Endodermal cell (in vitro differentiated cells): ENCODE results near the gene TIAM2. TPM values are rescaled to one million over a fixed set of nuclear protein-coding genes. Genes with fewer than 3 reads are reported as not detected.

Experiments used
- DNase-seq: peaks from one replicate; pipeline ENCODE4 v3.0.0-alpha.2; 2017
- H3K27ac ChIP-seq: 2 replicates; pipeline ENCODE4 v1.5.1; 2013; ENCODE audit warnings: mild to moderate bottlenecking, low read depth, low read length, moderate library complexity
- H3K27me3 ChIP-seq: 2 replicates; pipeline ENCODE4 v1.6.1; 2013; ENCODE audit warnings: mild to moderate bottlenecking, low read length, moderate library complexity; ENCODE audit not compliant: insufficient read depth, control insufficient read depth, poor library complexity, severe bottlenecking
- H3K36me3 ChIP-seq: 2 replicates; pipeline ENCODE4 v1.7.0; 2013; ENCODE audit warnings: mild to moderate bottlenecking, low read length, moderate library complexity; ENCODE audit not compliant: control insufficient read depth, insufficient read depth
- H3K4me1 ChIP-seq: one replicate; pipeline ENCODE4 v1.7.0; 2013; ENCODE audit warnings: low read length; ENCODE audit not compliant: control insufficient read depth, insufficient read depth
- H3K4me3 ChIP-seq: 2 replicates; pipeline ENCODE4 v1.5.1; 2013; ENCODE audit warnings: mild to moderate bottlenecking, low read length, moderate library complexity
- H3K9ac ChIP-seq: 2 replicates; pipeline ENCODE4 v1.6.1; 2013; ENCODE audit warnings: mild to moderate bottlenecking, low read length, moderate library complexity; ENCODE audit not compliant: poor library complexity, severe bottlenecking; ENCODE audit errors: extremely low read depth
- H3K9me3 ChIP-seq: 2 replicates; pipeline ENCODE4 v1.6.1; 2013; ENCODE audit warnings: mild to moderate bottlenecking, low read length, moderate library complexity; ENCODE audit not compliant: control insufficient read depth
- H3K27ac Mint-ChIP-seq: 2 replicates; pipeline ENCODE4 v1.8.0; 2020; ENCODE audit warnings: mixed read lengths
- H3K27me3 Mint-ChIP-seq: 2 replicates; pipeline ENCODE4 v1.8.0; 2021; ENCODE audit warnings: mild to moderate bottlenecking, mixed read lengths; ENCODE audit not compliant: insufficient read depth
- H3K36me3 Mint-ChIP-seq: 2 replicates; pipeline ENCODE4 v1.8.0; 2020; ENCODE audit warnings: low read depth, mixed read lengths
- H3K4me1 Mint-ChIP-seq: 2 replicates; pipeline ENCODE4 v1.8.0; 2020; ENCODE audit warnings: mixed read lengths
- H3K4me3 Mint-ChIP-seq: 2 replicates; pipeline ENCODE4 v1.8.0; 2020; ENCODE audit warnings: mild to moderate bottlenecking, moderate library complexity, mixed read lengths
- H3K9me3 Mint-ChIP-seq: 2 replicates; pipeline ENCODE4 v1.8.0; 2020; ENCODE audit warnings: mild to moderate bottlenecking, mixed read lengths
- CTCF ChIP-seq: fragments of 200-600 bp; sonication (generic); conservative IDR thresholded peaks from 2 replicates; pipeline ENCODE4 v1.5.0; 2021; ENCODE audit warnings: antibody characterized with exemption, mild to moderate bottlenecking
- WGBS, 2 experiments: methylation state at CpG; one replicate each; pipeline versions ENCODE4 v1.1.5 to v1.1.7; 2013; ENCODE audit warnings: missing lambda C conversion rate in 2 of 2, mixed read lengths in 1 of 2; ENCODE audit not compliant: insufficient coverage in 1 of 2, insufficient read length in 1 of 2; 5-methylcytosine and 5-hydroxymethylcytosine counted together
- total RNA-seq, 2 donors: library from RNA; stranded (reverse); fragmentation: NEBNext Ultra II Directional in 1 of 2; extraction: Animal tissue kit (Norgen Biotek cat#: 25700) in 1 of 2; gene quantifications; 2 replicates in 1 of 2; 3 replicates in 1 of 2; pipeline ENCODE4 v1.2.1, GENCODE V29; 2021

The TIAM2 gene
- total RNA-seq, 2 donors from 2014 or later, result 15.7 to 17.5 TPM

DNA sequence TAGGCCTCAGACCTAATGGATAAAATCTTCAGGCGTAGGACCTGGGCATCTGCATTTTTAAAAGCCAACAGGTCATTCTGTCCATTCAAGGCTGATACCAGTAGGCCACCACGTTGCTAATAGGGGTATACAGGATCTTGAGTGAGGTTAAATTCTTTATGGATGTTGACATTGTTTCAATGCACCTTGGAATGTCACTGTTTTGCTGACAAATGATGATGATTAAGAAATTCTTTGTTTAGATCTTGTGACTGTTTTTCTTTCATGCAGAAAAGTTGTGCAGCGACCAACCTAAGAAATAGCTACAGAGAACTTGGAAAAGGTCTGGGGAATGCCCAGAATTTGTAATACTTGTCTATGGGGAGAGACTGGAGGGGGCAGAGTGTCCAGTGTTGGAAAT is 167.6 kb downstream of the TIAM2 start:
- Mint-ChIP-seq H3K9me3 (no peaks in the 10 kb centered on the region), H3K4me1 (no peaks in the 10 kb centered on the region), H3K27ac (no peak overlapping the region), H3K27me3 (no peaks in the 10 kb centered on the region), H3K4me3 (no peak overlapping the region), H3K36me3 (peaks cover 4% of the 10 kb centered on the region)
- Histone ChIP-seq H3K4me1 (no peaks in the 10 kb centered on the region), H3K9me3 (no peaks in the 10 kb centered on the region), H3K9ac (no peak overlapping the region), H3K27ac (no peak overlapping the region), H3K36me3 (peaks cover 3% of the 10 kb centered on the region), H3K4me3 (no peak overlapping the region), H3K27me3 (no peaks in the 10 kb centered on the region)
- no peak for TF ChIP-seq CTCF
- WGBS, 2 experiments, result 89 to 90% methylated on average over 2 to 3 of the region's 3 CpGs
- DNase-seq, result no peak

GRCh38 chr6:155163601-155164000 is 168.5 kb downstream of the TIAM2 start:
- no peak overlapping the region for H3K4me3 Mint-ChIP-seq
- peaks cover 4% of the 10 kb centered on the region for H3K36me3 Mint-ChIP-seq
- H3K27me3 ChIP-seq, result no peaks in the 10 kb centered on the region
- no peaks in the 10 kb centered on the region for H3K9me3 ChIP-seq
- H3K4me1 ChIP-seq, result no peaks in the 10 kb centered on the region
- no peak overlapping the region for H3K4me3 ChIP-seq
- WGBS, 2 experiments, result 86 to 100% methylated on average over 1 of the region's 1 CpG
- no peak overlapping the region for H3K27ac ChIP-seq
- no peak overlapping the region for H3K9ac ChIP-seq
- no peaks in the 10 kb centered on the region for H3K4me1 Mint-ChIP-seq
- H3K36me3 ChIP-seq, result peaks cover 3% of the 10 kb centered on the region
- H3K9me3 Mint-ChIP-seq, result no peaks in the 10 kb centered on the region
- DNase-seq, result no peak
- no peaks in the 10 kb centered on the region for H3K27me3 Mint-ChIP-seq
- no peak for TF ChIP-seq CTCF
- H3K27ac Mint-ChIP-seq, result no peak overlapping the region

GRCh38 chr6:155165029-155165710 is 170.1 kb downstream of the TIAM2 start:
- no peaks in the 10 kb centered on the region for H3K9me3 Mint-ChIP-seq
- Histone ChIP-seq H3K9ac (no peak overlapping the region), H3K27me3 (no peaks in the 10 kb centered on the region), H3K9me3 (no peaks in the 10 kb centered on the region), H3K36me3 (peaks cover 3% of the 10 kb centered on the region), H3K27ac (no peak overlapping the region), H3K4me1 (no peaks in the 10 kb centered on the region), H3K4me3 (no peak overlapping the region)
- peak; percentile 25 for DNase-seq
- H3K4me1 Mint-ChIP-seq, result no peaks in the 10 kb centered on the region
- 89 to 91% methylated on average over 10 to 12 of the region's 12 CpGs for WGBS, 2 experiments
- TF ChIP-seq CTCF, result no peak
- H3K27me3 Mint-ChIP-seq, result no peaks in the 10 kb centered on the region
- peaks cover 10% of the 10 kb centered on the region for H3K36me3 Mint-ChIP-seq
- H3K4me3 Mint-ChIP-seq, result no peak overlapping the region
- peak overlapping the region; percentile 39 for H3K27ac Mint-ChIP-seq
